Ascending aorta (tissue), 2 donors: ENCODE measurements around the gene MIPOL1. TPM values are rescaled to one million over a fixed set of nuclear protein-coding genes. Genes with fewer than 3 reads are reported as not detected.
"Not testable (repeated sequence)": the region's sequence is repeated elsewhere in the genome, so short reads cannot be mapped to it uniquely, and the experiment has no call there.

Source experiments
- DNase-seq, 2 donors: peaks; one replicate each; pipeline ENCODE4 v3.0.0-alpha.2; 2019; ENCODE audit warnings: low spot score in 2 of 2
- H3K27ac ChIP-seq, 2 donors: fragments of 200-600 bp; sonication (generic); one replicate each; pipeline ENCODE4 v1.5.1; 2016 to 2017; ENCODE audit warnings: mild to moderate bottlenecking in 1 of 2
- H3K27me3 ChIP-seq: fragments of 200-600 bp; sonication (generic); one replicate; pipeline ENCODE4 v1.5.1; 2017
- H3K36me3 ChIP-seq, 2 donors: fragments of 200-600 bp; sonication (generic); one replicate each; pipeline ENCODE4 v1.5.1; 2016
- H3K4me1 ChIP-seq, 2 donors: fragments of 200-600 bp; sonication (generic); one replicate each; pipeline ENCODE4 v1.5.1; 2016 to 2017; ENCODE audit warnings: mild to moderate bottlenecking in 1 of 2
- H3K4me3 ChIP-seq, 2 donors: fragments of 200-600 bp; sonication (generic); one replicate each; pipeline ENCODE4 v1.5.1; 2016 to 2017; ENCODE audit warnings: mild to moderate bottlenecking in 1 of 2
- H3K9me3 ChIP-seq, 2 donors: fragments of 200-600 bp; sonication (generic); one replicate each; pipeline ENCODE4 v1.5.1; 2016
- CTCF ChIP-seq, 3 experiments: fragments of 200-600 bp in 2 of 3; fragments of 450-650 bp in 1 of 3; sonication (generic) in 2 of 3; IDR thresholded peaks; one replicate each; pipeline ENCODE4 v1.5.1; 2016 to 2019; ENCODE audit warnings: antibody characterized with exemption in 3 of 3, mild to moderate bottlenecking in 1 of 3, moderate library complexity in 1 of 3
- intact Hi-C: fragments of 100-400 bp; cut with DNase I; formaldehyde crosslinking; loops from one replicate; pipeline ENCODE4 v1.15.1; 2023
- total RNA-seq: library from RNA; depleted of rRNA; stranded (reverse); fragments of >200 nt; gene quantifications from one replicate; pipeline ENCODE4 v1.1.0, GENCODE V29; 2016

Gene MIPOL1
- total RNA-seq, 1 donor from 2014 or later: 8.6 TPM

DNA sequence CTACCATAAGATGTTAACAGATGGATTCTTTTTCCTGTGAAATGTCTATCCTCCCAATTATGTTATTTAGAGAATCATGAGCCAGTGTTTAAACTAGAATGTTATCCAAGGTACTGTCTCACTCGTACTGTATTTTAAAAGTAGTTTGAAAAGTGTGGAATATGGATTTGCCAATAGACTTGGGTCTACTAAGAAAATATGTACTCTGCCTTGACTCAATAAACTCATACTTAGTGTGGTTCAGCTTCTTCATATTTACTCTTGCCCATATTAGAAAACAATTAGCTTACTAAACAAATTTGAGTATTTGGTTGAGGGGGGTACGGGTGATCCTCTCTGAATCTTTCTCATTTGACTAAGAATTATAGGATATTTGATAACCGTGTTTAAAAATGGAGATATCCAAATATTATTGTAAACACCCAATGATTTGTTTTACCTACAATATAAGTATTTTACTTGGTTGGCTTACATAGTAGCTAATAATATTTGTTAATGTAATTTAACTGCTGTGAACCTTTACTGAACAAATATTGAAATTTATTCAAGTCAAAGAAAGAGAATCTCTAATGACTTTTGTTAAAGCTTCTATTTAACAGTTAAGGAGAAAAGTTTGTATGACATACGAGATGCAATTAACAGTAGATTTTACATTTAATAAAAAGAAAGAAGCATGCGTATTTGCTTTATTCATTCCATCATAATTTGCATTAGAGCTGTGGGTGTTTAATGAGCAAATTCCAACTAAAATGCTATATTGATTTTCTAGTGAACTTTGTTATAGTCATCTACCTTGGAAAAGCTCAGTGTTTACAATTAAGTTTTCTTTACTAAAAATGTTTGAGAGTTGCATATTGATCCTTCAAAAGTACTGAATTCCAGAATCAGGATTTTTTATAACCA lies 81.2 kb downstream of the MIPOL1 start:
- H3K4me1 ChIP-seq: no peaks in the 10 kb centered on the region
- TF ChIP-seq CTCF (IDR thresholded peaks at IDR 0.05): no peak
- intact Hi-C loops: no loop called here

DNA sequence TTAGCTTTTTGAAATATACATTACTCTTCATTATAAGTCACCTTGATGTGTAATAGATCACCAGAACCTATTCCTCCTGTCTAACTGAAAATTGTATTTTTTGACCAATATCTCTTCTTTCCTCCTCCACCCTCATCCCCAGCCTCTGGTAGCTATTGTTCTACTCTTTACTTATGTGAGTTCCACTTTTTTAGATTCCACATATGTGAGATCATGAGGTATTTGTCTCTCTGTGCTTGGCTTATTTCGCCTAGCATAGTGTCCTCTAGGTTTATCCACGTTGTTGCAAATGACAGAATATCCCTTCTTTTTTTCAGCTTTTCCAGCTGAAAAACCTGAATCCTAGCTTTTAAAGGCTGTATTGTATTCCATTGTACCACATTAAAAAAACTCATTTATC lies 82.1 kb downstream of the MIPOL1 start:
- intact Hi-C loops: no loop called here
- no peaks in the 10 kb centered on the region for H3K9me3 ChIP-seq

More for the DNA sequence above, 81.2 kb downstream of the MIPOL1 start:
- no peaks in the 10 kb centered on the region for H3K36me3 ChIP-seq
- H3K27ac ChIP-seq: no peak overlapping the region
- H3K27me3 ChIP-seq: no peaks in the 10 kb centered on the region
- DNase-seq: no peak
- H3K4me3 ChIP-seq: no peak overlapping the region
- H3K9me3 ChIP-seq: no peaks in the 10 kb centered on the region

GRCh38 chr14:37284760-37285159 lies 87.0 kb downstream of the MIPOL1 start:
- peaks cover 0 to 1% of the 10 kb centered on the region in 2 donors for H3K9me3 ChIP-seq
- TF ChIP-seq CTCF (IDR thresholded peaks at IDR 0.05): no peak
- intact Hi-C loops: no loop called here
- H3K36me3 ChIP-seq: peaks cover 3 to 30% of the 10 kb centered on the region in 2 donors
- no peaks in the 10 kb centered on the region for H3K4me1 ChIP-seq
- no peak overlapping the region for H3K27ac ChIP-seq
- DNase-seq: no peak
- no peaks in the 10 kb centered on the region for H3K27me3 ChIP-seq
- H3K4me3 ChIP-seq: no peak overlapping the region

More for the DNA sequence above, 82.1 kb downstream of the MIPOL1 start:
- H3K4me3 ChIP-seq: no peak overlapping the region
- no peak for TF ChIP-seq CTCF (IDR thresholded peaks at IDR 0.05)
- H3K27me3 ChIP-seq: no peaks in the 10 kb centered on the region
- no peak overlapping the region for H3K27ac ChIP-seq
- no peaks in the 10 kb centered on the region for H3K4me1 ChIP-seq
- no peak for DNase-seq
- H3K36me3 ChIP-seq: no peaks in the 10 kb centered on the region

- Histone ChIP-seq H3K4me3 (no peak overlapping the region), H3K27ac (no peak overlapping the region), H3K9me3 (peaks cover 0 to 4% of the 10 kb centered on the region in 2 donors), H3K4me1 (no peaks in the 10 kb centered on the region), H3K27me3 (no peaks in the 10 kb centered on the region), H3K36me3 (peaks cover 5 to 34% of the 10 kb centered on the region in 2 donors)
- no peak for TF ChIP-seq CTCF (IDR thresholded peaks at IDR 0.05)
- DNase-seq: no peak
- intact Hi-C loops: no loop called here
Observed at GRCh38 chr14:37285220-37285619, 87.5 kb downstream of the MIPOL1 start.

DNA sequence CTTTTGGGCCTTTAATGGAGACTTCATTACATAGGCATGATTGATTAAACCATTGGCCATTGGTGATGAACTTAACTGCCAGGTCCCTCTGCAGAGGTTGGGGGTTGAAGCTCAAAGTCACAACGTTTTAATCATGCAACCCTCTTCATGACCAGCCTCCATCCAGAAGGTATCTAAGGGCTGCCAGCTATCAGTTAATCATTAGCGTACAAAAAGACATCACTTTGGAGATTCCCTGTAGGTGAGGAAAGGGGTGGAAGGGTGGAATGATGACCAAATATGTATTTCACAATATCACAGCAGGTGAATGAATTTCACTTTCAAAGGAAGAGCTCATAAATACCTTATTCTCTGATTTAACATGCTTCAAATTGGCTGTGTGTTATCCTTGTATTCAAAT lies 92.0 kb downstream of the MIPOL1 start:
- TF ChIP-seq CTCF (IDR thresholded peaks at IDR 0.05): no peak
- no peaks in the 10 kb centered on the region for H3K27me3 ChIP-seq
- no peak overlapping the region for H3K4me3 ChIP-seq
- intact Hi-C loops: no loop called here
- no peak for DNase-seq
- H3K27ac ChIP-seq: no peak overlapping the region
- H3K36me3 ChIP-seq: peaks cover 26 to 67% of the 10 kb centered on the region in 2 donors
- no peaks in the 10 kb centered on the region for H3K4me1 ChIP-seq
- peaks cover 0 to 13% of the 10 kb centered on the region in 2 donors for H3K9me3 ChIP-seq

DNA sequence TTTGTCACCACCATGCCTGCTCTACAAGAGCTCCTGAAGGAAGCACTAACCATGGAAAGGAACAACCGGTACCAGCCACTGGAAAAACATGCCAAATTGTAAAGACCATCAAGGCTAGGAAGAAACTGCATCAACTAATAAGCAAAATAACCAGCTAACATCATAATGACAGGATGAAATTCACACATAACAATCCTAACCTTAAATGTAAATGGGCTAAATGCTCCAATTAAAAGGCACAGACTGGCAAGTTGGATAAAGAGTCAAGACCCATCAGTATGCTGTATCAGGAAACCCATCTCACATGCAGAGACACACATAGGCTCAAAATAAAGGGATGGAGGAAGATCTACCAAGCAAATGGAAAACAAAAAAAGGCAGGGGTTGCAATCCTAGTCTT lies 97.5 kb downstream of the MIPOL1 start:
- H3K4me1 ChIP-seq, DNase-seq, H3K27me3 ChIP-seq, H3K4me3 ChIP-seq, intact Hi-C loops, H3K27ac ChIP-seq: not testable (repeated sequence)
- Histone ChIP-seq H3K9me3 (peaks cover 0 to 13% of the 10 kb centered on the region in 2 donors), H3K36me3 (peaks cover 20 to 32% of the 10 kb centered on the region in 2 donors)
